ENCODE results near the gene AGBL3. TPM values are rescaled to one million over a fixed set of nuclear protein-coding genes. Genes with fewer than 3 reads are reported as not detected.

The AGBL3 gene
- 0.64 and 0.96 TPM in 2 replicates for total RNA-seq

GRCh38 chr7:134986363-134987251 lies at the start of gene AGBL3:
AGBL3 (plus strand) TSS chr7:134986508; CDS start chr7:134987934, 1,426 bp downstream.

GRCh38 chr7:135147899-135148721 lies 161.8 kb downstream of the AGBL3 start, which contains the start of gene TMEM140:
TMEM140 (plus strand) TSS chr7:135148072; CDS start chr7:135164442, 16,370 bp downstream.

GRCh38 chr7:135170274-135170997 lies 184.1 kb downstream of the AGBL3 start, which contains the start of gene CYREN:
CYREN (minus strand) TSS chr7:135170707; CDS start chr7:135168922, 1,785 bp downstream.

Other genes with a start within 250 kb of the AGBL3 start
- gene CALD1, start 206.9 kb upstream of the AGBL3 start, total RNA-seq, result 72.9 and 265 TPM in 2 replicates
- gene TMEM140, start 161.6 kb downstream of the AGBL3 start, total RNA-seq, result 1.2 TPM in 1 of 2 replicates, not detected in the other
- gene CYREN, start 184.2 kb downstream of the AGBL3 start, total RNA-seq, result 50.1 and 55.0 TPM in 2 replicates
- 12.4 and 17.1 TPM in 2 replicates for gene WDR91, start 225.0 kb downstream of the AGBL3 start, total RNA-seq
- not detected in 2 replicates for gene STRA8, start 247.3 kb downstream of the AGBL3 start, total RNA-seq

Data from tracheal epithelial cell (primary cell).